ENCODE data around the gene HOXC9. TPM values are rescaled to one million over a fixed set of nuclear protein-coding genes. Genes with fewer than 3 reads are reported as not detected.

Gene HOXC9
- total RNA-seq, 1 experiment from 2014 or later = not detected

DNA sequence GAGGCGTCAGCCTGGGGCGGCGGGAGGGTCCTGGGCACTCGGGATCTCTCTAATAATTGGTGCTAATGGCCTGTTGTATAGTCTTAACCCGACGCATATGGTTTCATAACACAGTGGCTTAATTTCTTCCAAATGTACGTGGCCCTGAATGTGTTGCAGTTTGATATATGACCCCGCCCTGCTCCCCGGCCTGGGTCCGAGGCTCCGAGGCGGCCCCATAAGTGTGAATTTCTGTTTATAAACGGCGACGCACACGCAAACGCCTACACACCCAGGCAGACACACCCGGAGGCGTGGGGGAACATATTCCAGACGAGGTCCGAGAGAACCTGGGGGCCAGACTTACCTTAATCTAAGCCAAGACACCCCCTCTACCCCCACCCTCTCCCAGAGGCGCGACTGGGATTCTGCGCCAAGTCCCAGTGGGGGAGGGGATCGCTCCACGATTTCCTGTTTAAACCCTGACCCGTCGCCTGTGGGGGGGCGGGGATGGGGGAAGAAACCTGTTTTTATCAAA, 18.6 kb downstream of the HOXC9 start:
- Histone ChIP-seq H4K5ac (ENCODE audit: insufficient read length, low read depth, low read length) (no peak overlapping the region), H2BK120ac (ENCODE audit: low read depth, low read length, poor library complexity, severe bottlenecking) (no peak overlapping the region), H2BK15ac (ENCODE audit: low read depth, low read length) (no peak overlapping the region), H3K56ac (ENCODE audit: insufficient read length, low read depth, low read length) (no peak overlapping the region), H3K27ac (ENCODE audit: insufficient read length, low read depth, low read length) (no peak overlapping the region), H2AK5ac (ENCODE audit: insufficient read length, low read length) (no peak overlapping the region), H2BK20ac (ENCODE audit: low read depth, low read length, poor library complexity, severe bottlenecking) (no peak overlapping the region), H3K23ac (ENCODE audit: insufficient read length, low read depth, low read length) (no peak overlapping the region), H2AFZ (ENCODE audit: low read length) (no peak overlapping the region), H3K14ac (ENCODE audit: insufficient read depth, low read length) (no peak overlapping the region), H3K4me2 (ENCODE audit: insufficient read depth, insufficient read length, low read length) (peak overlapping the region; percentile 77), H2BK5ac (ENCODE audit: insufficient read length, low read length) (no peak overlapping the region), H3T11ph (ENCODE audit: low read length) (no peak overlapping the region), H4K8ac (replicated peaks; ENCODE audit: insufficient read length, low read depth, low read length) (no peak overlapping the region), H4K91ac (ENCODE audit: insufficient read length, low read depth, low read length) (no peak overlapping the region), H3K9me3 (ENCODE audit: control insufficient read depth, low read depth, low read length) (no peaks in the 10 kb centered on the region), H3K4ac (ENCODE audit: low read depth, low read length) (no peak overlapping the region), H3K9ac (ENCODE audit: extremely low read depth, insufficient read length, low read length) (no peak overlapping the region), H3K18ac (ENCODE audit: insufficient read length, low read depth, low read length) (no peak overlapping the region), H3K79me1 (ENCODE audit: insufficient read depth, low read depth, low read length, poor library complexity, severe bottlenecking) (no peaks in the 10 kb centered on the region), H3K23me2 (ENCODE audit: insufficient read length, low read depth, low read length, poor library complexity, severe bottlenecking) (peaks cover 10% of the 10 kb centered on the region), H2BK12ac (ENCODE audit: insufficient read length, low read depth, low read length) (no peak overlapping the region), H3K4me1 (ENCODE audit: insufficient read depth, low read length) (no peaks in the 10 kb centered on the region), H4K20me1 (ENCODE audit: control insufficient read depth, insufficient read depth, insufficient read length) (no peaks in the 10 kb centered on the region), H3K27me3 (ENCODE audit: insufficient read depth, low read length) (peaks cover 93% of the 10 kb centered on the region), H3K79me2 (ENCODE audit: insufficient read depth, low read length) (no peaks in the 10 kb centered on the region)
- H3K27ac Mint-ChIP-seq = no peak overlapping the region; a peak in 1 of 7 replicates
- peaks cover 13 to 26% of the 10 kb centered on the region in 2 experiments for H3K4me1 Mint-ChIP-seq
- WGBS (ENCODE audit: extremely low coverage, insufficient read length, low lambda C conversion rate) = no CpG with 5 or more reads among the region's 29 CpGs
- peaks cover 100% of the 10 kb centered on the region for H3K27me3 Mint-ChIP-seq (ENCODE audit: low read depth)
- no peaks in the 10 kb centered on the region for H3K36me3 Mint-ChIP-seq (ENCODE audit: insufficient read depth in 1 of 3, low read depth in 3 of 3)
- no peak for DNase-seq
- TF ChIP-seq CTCF (conservative IDR thresholded peaks at IDR 0.05) = no peak
- peaks cover 0 to 2% of the 10 kb centered on the region in 2 experiments; a peak in 2 of 5 replicates for H3K9me3 Mint-ChIP-seq
- peak overlapping the region; percentile 38 to 73 for H3K4me3 Mint-ChIP-seq
